H1 (cell line): ENCODE results near the gene ADAMTS17.

Experiments
- CBX5 ChIP-seq: fragments of 300-800, 300-1000 bp; sonication (generic); IDR thresholded peaks from 2 replicates; pipeline ENCODE4 v1.7.1; 2016; ENCODE audit warnings: antibody characterized with exemption, low read length, low read depth
- CREB1 ChIP-seq: IDR thresholded peaks from 2 replicates; pipeline ENCODE4 v1.6.1; 2012; ENCODE audit warnings: inconsistent platforms
- CTCF ChIP-seq, 3 experiments: IDR thresholded peaks; 1 replicate in 2 of 3; 2 replicates in 1 of 3; pipeline versions ENCODE4 v1.5.1 to v1.6.1; 2011; ENCODE audit warnings: low read length in 3 of 3, mild to moderate bottlenecking in 3 of 3, inconsistent platforms in 2 of 3, low read depth in 1 of 3, moderate library complexity in 1 of 3; ENCODE audit not compliant: insufficient read depth in 1 of 3; ENCODE audit errors: control extremely low read depth in 1 of 3
- EGR1 ChIP-seq: IDR thresholded peaks from 2 replicates; pipeline ENCODE4 v1.6.1; 2011; ENCODE audit warnings: low read depth, low read length, borderline replicate concordance
- EZH2 ChIP-seq: fragments of 200-600 bp; sonication (generic); IDR thresholded peaks from 2 replicates; pipeline ENCODE4 v1.7.1; 2012; ENCODE audit warnings: low read depth, mild to moderate bottlenecking, moderate library complexity, low read length, inconsistent platforms; ENCODE audit not compliant: severe bottlenecking
- JUN ChIP-seq: IDR thresholded peaks from 2 replicates; pipeline ENCODE4 v1.6.1; 2011; ENCODE audit warnings: low read depth, mild to moderate bottlenecking, improper control_type of control experiment, low read length
- MAX ChIP-seq: IDR thresholded peaks from 2 replicates; pipeline ENCODE4 v1.6.1; 2012; ENCODE audit warnings: inconsistent platforms
- RFX5 ChIP-seq: IDR thresholded peaks from 2 replicates; pipeline ENCODE4 v1.6.1; 2011; ENCODE audit warnings: low read depth, low read length, improper control_type of control experiment, borderline replicate concordance
- SIN3A ChIP-seq, 2 experiments: IDR thresholded peaks in 1 of 2; conservative IDR thresholded peaks in 1 of 2; 2 replicates each; pipeline ENCODE4 v1.6.1; 2011 to 2012; ENCODE audit warnings: low read length in 2 of 2, improper control_type of control experiment in 1 of 2, low read depth in 1 of 2, mild to moderate bottlenecking in 1 of 2
- SRF ChIP-seq: IDR thresholded peaks from 2 replicates; pipeline ENCODE4 v1.6.1; 2011; ENCODE audit warnings: mild to moderate bottlenecking, low read depth, low read length, moderate library complexity
- TAF1 ChIP-seq: IDR thresholded peaks from 2 replicates; pipeline ENCODE4 v1.6.1; 2011; ENCODE audit warnings: mild to moderate bottlenecking, low read depth, low read length
- TBP ChIP-seq: IDR thresholded peaks from 2 replicates; pipeline ENCODE4 v1.6.1; 2011; ENCODE audit warnings: low read depth, low read length, improper control_type of control experiment
- ZNF274 ChIP-seq: IDR thresholded peaks from 2 replicates; pipeline ENCODE4 v1.7.0; 2012; ENCODE audit warnings: low read length, borderline replicate concordance; ENCODE audit errors: extremely low read depth

DNA sequence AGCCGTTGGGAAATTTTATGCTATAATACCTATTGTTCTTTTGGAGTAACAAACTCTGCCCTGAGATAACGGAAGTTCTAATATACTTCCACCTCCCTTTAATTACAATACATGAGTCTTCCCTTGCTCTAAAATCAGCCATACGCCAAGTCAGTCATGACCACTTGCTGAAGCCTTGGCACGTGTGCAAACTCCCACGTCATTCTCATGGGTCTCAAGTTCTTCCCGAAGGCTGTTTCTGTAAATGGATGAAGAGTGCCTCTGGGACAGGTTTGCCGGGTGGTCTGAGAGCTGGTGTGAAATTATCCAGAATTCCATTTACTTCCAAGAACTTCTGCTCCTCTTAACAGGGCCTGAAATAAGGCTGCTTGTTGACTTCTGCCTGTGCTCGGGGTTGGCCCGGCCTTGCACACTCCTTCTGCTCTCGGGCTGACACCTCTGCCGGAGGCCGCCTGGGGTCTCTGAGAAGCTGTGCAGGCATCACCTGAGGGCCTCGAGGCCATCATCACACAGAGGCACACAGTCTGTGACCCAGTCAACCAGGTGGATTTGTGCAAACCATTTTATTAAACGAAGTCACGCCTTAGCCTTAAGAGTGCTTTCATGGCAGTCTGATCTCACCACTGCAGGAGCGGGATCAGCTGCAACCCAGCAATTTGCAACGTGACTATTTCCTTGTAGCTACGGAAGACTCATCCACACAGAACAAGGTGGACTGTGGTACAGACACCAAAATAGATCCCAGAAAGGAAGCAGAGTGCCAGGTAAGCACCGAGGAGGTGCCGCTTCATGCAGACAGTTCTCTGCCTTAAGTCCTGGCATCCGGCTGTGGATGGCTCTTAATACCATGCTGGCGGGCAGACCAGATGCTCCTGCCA lies 120.1 kb downstream of the ADAMTS17 start:
- no peak for TF ChIP-seq CTCF (IDR thresholded peaks at IDR 0.05; ENCODE audit: control extremely low read depth in 1 of 3, insufficient read depth in 1 of 3, low read depth in 1 of 3, low read length in 3 of 3)
- TF ChIP-seq EGR1: no peak
- TF ChIP-seq ZNF274: no peak
- TF ChIP-seq CBX5: no peak
- no peak for TF ChIP-seq MAX
- no peak for TF ChIP-seq CREB1
- no peak for TF ChIP-seq EZH2
- TF ChIP-seq TBP: no peak
- no peak for TF ChIP-seq TAF1
- no peak for TF ChIP-seq SRF
- no peak for TF ChIP-seq JUN
- TF ChIP-seq SIN3A (conservative IDR thresholded peaks at IDR 0.05 in 1 of 2, IDR thresholded peaks at IDR 0.05 in 1 of 2; ENCODE audit: low read depth in 1 of 2, low read length in 2 of 2): no peak
- no peak for TF ChIP-seq RFX5
